Activated CD8-positive, alpha-beta T cell treated with anti-CD3 and anti-CD28 coated beads for 36 hours (primary cell): ENCODE measurements around the gene GLT6D1. TPM values are rescaled to one million over a fixed set of nuclear protein-coding genes. Genes with fewer than 3 reads are reported as not detected.

ENCODE experiments used
- ATAC-seq: fragments of 200-7000 bp; cut with Tn5 transposase; one replicate; pipeline ENCODE4 v1.10.0; 2021; ENCODE audit warnings: mild to moderate bottlenecking, moderate library complexity
- CTCF ChIA-PET: fragments of 350-600 bp; sonication (Branson Sonifier 250); formaldehyde crosslinking; loops from one replicate; lab custom pipeline; 2021; ENCODE audit warnings: antibody characterized with exemption; lab: Charles Lee
- POLR2A ChIA-PET: fragments of 350-600 bp; sonication (Branson Sonifier 250); formaldehyde crosslinking; loops from one replicate; lab custom pipeline; 2021; ENCODE audit warnings: antibody characterized with exemption; lab: Charles Lee
- DNase-seq: peaks from one replicate; pipeline ENCODE4 v3.0.0-alpha.2; 2020
- H3K27ac Mint-ChIP-seq: one replicate; pipeline ENCODE4 v1.8.0; 2021; ENCODE audit warnings: mild to moderate bottlenecking, mixed read lengths
- H3K27me3 Mint-ChIP-seq: one replicate; pipeline ENCODE4 v1.8.0; 2021; ENCODE audit warnings: mixed read lengths
- H3K36me3 Mint-ChIP-seq: one replicate; pipeline ENCODE4 v1.8.0; 2021; ENCODE audit warnings: low read depth, mixed read lengths
- H3K4me1 Mint-ChIP-seq: one replicate; pipeline ENCODE4 v1.8.0; 2021; ENCODE audit warnings: low read depth, mixed read lengths
- H3K4me3 Mint-ChIP-seq: one replicate; pipeline ENCODE4 v1.8.0; 2021; ENCODE audit warnings: mild to moderate bottlenecking, moderate library complexity, mixed read lengths
- H3K9me3 Mint-ChIP-seq: one replicate; pipeline ENCODE4 v1.8.0; 2021; ENCODE audit warnings: mixed read lengths
- intact Hi-C: fragments of 100-400 bp; cut with micrococcal nuclease; formaldehyde crosslinking; loops from one replicate; pipeline ENCODE4 v1.10.0; 2022
- total RNA-seq, 2 experiments: library from RNA; stranded (reverse); gene quantifications; one replicate each; pipeline ENCODE4 v1.2.3, GENCODE V29; 2021
- TF ChIP-seq, protein P1 (sequence below): fragments of 200-600 bp; IDR thresholded peaks from one replicate; pipeline ENCODE4 v1.8.0; 2022; ENCODE audit warnings: antibody characterized with exemption, mild to moderate bottlenecking

The GLT6D1 gene
- total RNA-seq, 2 experiments from 2014 or later, result not detected

GRCh38 chr9:135586601-135587109, 52.7 kb downstream of the GLT6D1 start:
- DNase-seq, result no peak
- Mint-ChIP-seq H3K9me3 (no peaks in the 10 kb centered on the region), H3K27ac (no peak overlapping the region), H3K27me3 (peaks cover 3% of the 10 kb centered on the region), H3K4me3 (no peak overlapping the region), H3K36me3 (no peaks in the 10 kb centered on the region), H3K4me1 (no peaks in the 10 kb centered on the region)
- ChIA-PET POLR2A (no interaction called here), CTCF (interaction anchor here (1.4 kb wide), 1 partner anchor 16 kb away, joined by 3 read pairs; no protein-coding TSS in a partner anchor)
- intact Hi-C loops, result no loop called here
- TF ChIP-seq, protein P1, sequence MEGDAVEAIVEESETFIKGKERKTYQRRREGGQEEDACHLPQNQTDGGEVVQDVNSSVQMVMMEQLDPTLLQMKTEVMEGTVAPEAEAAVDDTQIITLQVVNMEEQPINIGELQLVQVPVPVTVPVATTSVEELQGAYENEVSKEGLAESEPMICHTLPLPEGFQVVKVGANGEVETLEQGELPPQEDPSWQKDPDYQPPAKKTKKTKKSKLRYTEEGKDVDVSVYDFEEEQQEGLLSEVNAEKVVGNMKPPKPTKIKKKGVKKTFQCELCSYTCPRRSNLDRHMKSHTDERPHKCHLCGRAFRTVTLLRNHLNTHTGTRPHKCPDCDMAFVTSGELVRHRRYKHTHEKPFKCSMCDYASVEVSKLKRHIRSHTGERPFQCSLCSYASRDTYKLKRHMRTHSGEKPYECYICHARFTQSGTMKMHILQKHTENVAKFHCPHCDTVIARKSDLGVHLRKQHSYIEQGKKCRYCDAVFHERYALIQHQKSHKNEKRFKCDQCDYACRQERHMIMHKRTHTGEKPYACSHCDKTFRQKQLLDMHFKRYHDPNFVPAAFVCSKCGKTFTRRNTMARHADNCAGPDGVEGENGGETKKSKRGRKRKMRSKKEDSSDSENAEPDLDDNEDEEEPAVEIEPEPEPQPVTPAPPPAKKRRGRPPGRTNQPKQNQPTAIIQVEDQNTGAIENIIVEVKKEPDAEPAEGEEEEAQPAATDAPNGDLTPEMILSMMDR, result no peak
- ATAC-seq, result no peak

- ATAC-seq, result no peak
- TF ChIP-seq, protein P1, result no peak
- H3K9me3 Mint-ChIP-seq, result no peaks in the 10 kb centered on the region
- no peaks in the 10 kb centered on the region for H3K27me3 Mint-ChIP-seq
- ChIA-PET POLR2A (no interaction called here), CTCF (no interaction called here)
- no peak overlapping the region for H3K4me3 Mint-ChIP-seq
- no peak overlapping the region for H3K27ac Mint-ChIP-seq
- H3K4me1 Mint-ChIP-seq, result no peaks in the 10 kb centered on the region
- DNase-seq, result no peak
- intact Hi-C loops, result no loop called here
- no peaks in the 10 kb centered on the region for H3K36me3 Mint-ChIP-seq
These were observed 54.4 kb downstream of the GLT6D1 start for GRCh38 chr9:135584934-135585333.

DNA sequence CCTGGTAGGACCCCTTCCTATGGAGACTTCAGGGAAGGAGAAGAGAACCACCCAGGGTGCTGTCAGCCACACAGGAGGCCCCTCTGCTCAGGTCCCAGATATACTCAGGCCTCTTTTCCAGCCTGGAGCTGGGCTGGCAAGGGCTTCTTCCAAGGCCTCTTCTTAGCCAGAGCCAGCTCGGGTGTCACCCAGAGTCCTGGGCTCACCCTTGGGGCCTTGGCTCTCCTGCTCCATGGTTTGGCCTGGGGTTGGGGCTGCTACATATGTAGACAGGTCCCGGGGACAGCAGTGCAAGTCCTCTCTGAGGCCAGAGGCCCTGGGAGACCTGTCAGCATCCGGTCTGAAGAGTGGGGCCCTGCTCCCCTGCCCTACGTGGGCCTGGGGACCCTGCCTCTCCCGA, 55.0 kb downstream of the GLT6D1 start:
- no peak overlapping the region for H3K4me3 Mint-ChIP-seq
- no peaks in the 10 kb centered on the region for H3K4me1 Mint-ChIP-seq
- H3K9me3 Mint-ChIP-seq, result no peaks in the 10 kb centered on the region
- DNase-seq (no peak), ATAC-seq (no peak)
- ChIA-PET POLR2A (no interaction called here), CTCF (no interaction called here)
- no peaks in the 10 kb centered on the region for H3K27me3 Mint-ChIP-seq
- intact Hi-C loops, result no loop called here
- no peaks in the 10 kb centered on the region for H3K36me3 Mint-ChIP-seq
- TF ChIP-seq, protein P1, result no peak
- no peak overlapping the region for H3K27ac Mint-ChIP-seq

GRCh38 chr9:135583688-135584011, 55.7 kb downstream of the GLT6D1 start:
- intact Hi-C loops, result no loop called here
- DNase-seq, result no peak
- Mint-ChIP-seq H3K27me3 (no peaks in the 10 kb centered on the region), H3K9me3 (no peaks in the 10 kb centered on the region), H3K27ac (no peak overlapping the region), H3K4me1 (no peaks in the 10 kb centered on the region), H3K4me3 (no peak overlapping the region), H3K36me3 (no peaks in the 10 kb centered on the region)
- ChIA-PET CTCF (no interaction called here), POLR2A (no interaction called here)
- no peak for ATAC-seq
- TF ChIP-seq, protein P1, result no peak

GRCh38 chr9:135582966-135583687, 56.2 kb downstream of the GLT6D1 start:
- Mint-ChIP-seq H3K4me3 (no peak overlapping the region), H3K27me3 (no peaks in the 10 kb centered on the region), H3K4me1 (no peaks in the 10 kb centered on the region), H3K27ac (no peak overlapping the region), H3K36me3 (no peaks in the 10 kb centered on the region), H3K9me3 (no peaks in the 10 kb centered on the region)
- no peak for ATAC-seq
- intact Hi-C loops, result no loop called here
- POLR2A ChIA-PET, result no interaction called here
- TF ChIP-seq, protein P1, result no peak
- CTCF ChIA-PET, result no interaction called here
- DNase-seq, result no peak
